SK-N-SH treated with all-trans-retinoic acid at 6 μM for 48 hours (cell line): ENCODE measurements around the gene SEZ6L2.

ENCODE experiments used
- ATAC-seq: fragments of 200-7000 bp; cut with Tn5 transposase; 3 replicates; pipeline ENCODE4 v1.9.1; 2020; ENCODE audit warnings: mild to moderate bottlenecking, moderate library complexity
- ARNTL ChIP-seq: fragments of 450-650 bp; formaldehyde crosslinking; IDR thresholded peaks from 2 replicates; pipeline ENCODE4 v1.5.0; 2020; ENCODE audit warnings: low read depth, mild to moderate bottlenecking, moderate library complexity, borderline replicate concordance
- BACH2 ChIP-seq: fragments of 250-450 bp; sonication (Bioruptor Pico); IDR thresholded peaks from 2 replicates; pipeline ENCODE4 v1.9.0; 2021; ENCODE audit warnings: mild to moderate bottlenecking, borderline replicate concordance
- CSDC2 ChIP-seq: fragments of 250-450 bp; sonication (Bioruptor Pico); IDR thresholded peaks from 2 replicates; pipeline ENCODE4 v1.5.0; 2020; ENCODE audit warnings: mild to moderate bottlenecking, moderate library complexity
- ESRRG ChIP-seq: fragments of 250-450 bp; sonication (Bioruptor Pico); IDR thresholded peaks from 2 replicates; pipeline ENCODE4 v1.6.1; 2021; ENCODE audit warnings: mild to moderate bottlenecking
- GLIS3 ChIP-seq: fragments of 250-450 bp; sonication (Bioruptor Pico); IDR thresholded peaks from 2 replicates; pipeline ENCODE4 v1.5.0; 2020; ENCODE audit warnings: mild to moderate bottlenecking, moderate library complexity
- ISL1 ChIP-seq: fragments of 250-450 bp; sonication (Bioruptor Pico); IDR thresholded peaks from 2 replicates; pipeline ENCODE4 v2.1.2; 2022; ENCODE audit warnings: mild to moderate bottlenecking, moderate library complexity
- OSR1 ChIP-seq: fragments of 250-450 bp; sonication (Bioruptor Pico); IDR thresholded peaks from 2 replicates; pipeline ENCODE4 v1.8.0; 2022; ENCODE audit warnings: moderate library complexity, mild to moderate bottlenecking, inconsistent platforms
- PPARA ChIP-seq: fragments of 250-450 bp; sonication (Bioruptor Pico); IDR thresholded peaks from 2 replicates; pipeline ENCODE4 v1.5.0; 2020; ENCODE audit warnings: mild to moderate bottlenecking, borderline replicate concordance
- RARB ChIP-seq: fragments of 250-450 bp; sonication (Bioruptor Pico); IDR thresholded peaks from 2 replicates; pipeline ENCODE4 v1.8.0; 2021; ENCODE audit warnings: mild to moderate bottlenecking, moderate library complexity
- SNAI2 ChIP-seq: fragments of 250-450 bp; sonication (Bioruptor Pico); IDR thresholded peaks from 2 replicates; pipeline ENCODE4 v1.5.0; 2020; ENCODE audit warnings: mild to moderate bottlenecking, moderate library complexity
- TOX ChIP-seq: fragments of 250-450 bp; sonication (Bioruptor Pico); IDR thresholded peaks from 2 replicates; pipeline ENCODE4 v1.8.0; 2021; ENCODE audit warnings: mild to moderate bottlenecking, moderate library complexity, borderline replicate concordance
- ZC3H10 ChIP-seq: fragments of 250-450 bp; sonication (Bioruptor Pico); IDR thresholded peaks from 2 replicates; pipeline ENCODE4 v1.5.1; 2021; ENCODE audit warnings: mild to moderate bottlenecking, moderate library complexity
- ZFP3 ChIP-seq: fragments of 250-450 bp; sonication (Bioruptor Pico); IDR thresholded peaks from 2 replicates; pipeline ENCODE4 v1.5.0; 2020; ENCODE audit warnings: mild to moderate bottlenecking, moderate library complexity
- ZFP30 ChIP-seq: fragments of 450-650 bp; formaldehyde crosslinking; IDR thresholded peaks from 2 replicates; pipeline ENCODE4 v1.5.0; 2022; ENCODE audit warnings: mild to moderate bottlenecking, moderate library complexity
- ZNF565 ChIP-seq: fragments of 450-650 bp; formaldehyde crosslinking; conservative IDR thresholded peaks from 2 replicates; pipeline ENCODE4 v1.5.0; 2020; ENCODE audit warnings: low read depth, mild to moderate bottlenecking, moderate library complexity
- ZNF70 ChIP-seq: fragments of 450-650 bp; formaldehyde crosslinking; IDR thresholded peaks from 2 replicates; pipeline ENCODE4 v1.5.0; 2020; ENCODE audit warnings: mild to moderate bottlenecking, moderate library complexity
- ZNF8 ChIP-seq: fragments of 450-650 bp; formaldehyde crosslinking; IDR thresholded peaks from 2 replicates; pipeline ENCODE4 v1.5.0; 2020; ENCODE audit warnings: mild to moderate bottlenecking, moderate library complexity
- TF ChIP-seq, protein P1 (sequence below): fragments of 250-450 bp; sonication (Bioruptor Pico); IDR thresholded peaks from 2 replicates; pipeline ENCODE4 v1.5.0; 2020; ENCODE audit warnings: mild to moderate bottlenecking, moderate library complexity
- TF ChIP-seq, protein P2 (sequence below): fragments of 250-450 bp; sonication (Bioruptor Pico); IDR thresholded peaks from 2 replicates; pipeline ENCODE4 v1.5.1; 2021; ENCODE audit warnings: mild to moderate bottlenecking, moderate library complexity
- TF ChIP-seq, protein P3 (sequence below): fragments of 250-450 bp; sonication (Bioruptor Pico); IDR thresholded peaks from 2 replicates; pipeline ENCODE4 v1.5.1; 2020; ENCODE audit warnings: low read depth, mild to moderate bottlenecking, moderate library complexity
- TF ChIP-seq, protein P4 (sequence below): fragments of 250-450 bp; sonication (Bioruptor Pico); IDR thresholded peaks from 2 replicates; pipeline ENCODE4 v1.8.0; 2021; ENCODE audit warnings: low read depth, mild to moderate bottlenecking, moderate library complexity, borderline replicate concordance

The SEZ6L2 gene

DNA sequence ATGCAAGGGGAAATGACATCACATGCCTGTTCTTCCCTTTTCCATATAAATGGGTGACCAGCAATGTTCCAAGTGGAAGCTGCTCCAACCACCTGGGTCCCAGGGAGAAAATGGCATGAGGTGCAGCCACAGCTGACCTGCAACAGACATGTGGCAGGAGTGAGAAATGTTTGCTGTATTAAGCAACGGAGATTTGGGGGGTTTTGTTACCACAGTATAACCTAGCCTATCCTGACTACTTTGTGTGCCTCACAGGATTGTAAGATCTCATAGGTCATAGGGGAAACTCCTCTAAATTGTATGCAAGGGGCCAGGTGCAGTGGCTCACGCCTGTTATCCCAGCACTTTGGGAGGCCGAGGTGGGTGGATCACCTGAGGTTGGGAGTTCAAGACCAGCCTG lies 48.4 kb downstream of the SEZ6L2 start:
- ATAC-seq: no peak
- TF ChIP-seq SNAI2 (CRISPR knock-in tag) (no peak), TOX (CRISPR knock-in tag) (no peak), RARB (CRISPR knock-in tag) (no peak), ESRRG (CRISPR knock-in tag) (no peak), ZC3H10 (CRISPR knock-in tag) (no peak), CSDC2 (no peak), ZNF70 (no peak)
- TF ChIP-seq, protein P1, sequence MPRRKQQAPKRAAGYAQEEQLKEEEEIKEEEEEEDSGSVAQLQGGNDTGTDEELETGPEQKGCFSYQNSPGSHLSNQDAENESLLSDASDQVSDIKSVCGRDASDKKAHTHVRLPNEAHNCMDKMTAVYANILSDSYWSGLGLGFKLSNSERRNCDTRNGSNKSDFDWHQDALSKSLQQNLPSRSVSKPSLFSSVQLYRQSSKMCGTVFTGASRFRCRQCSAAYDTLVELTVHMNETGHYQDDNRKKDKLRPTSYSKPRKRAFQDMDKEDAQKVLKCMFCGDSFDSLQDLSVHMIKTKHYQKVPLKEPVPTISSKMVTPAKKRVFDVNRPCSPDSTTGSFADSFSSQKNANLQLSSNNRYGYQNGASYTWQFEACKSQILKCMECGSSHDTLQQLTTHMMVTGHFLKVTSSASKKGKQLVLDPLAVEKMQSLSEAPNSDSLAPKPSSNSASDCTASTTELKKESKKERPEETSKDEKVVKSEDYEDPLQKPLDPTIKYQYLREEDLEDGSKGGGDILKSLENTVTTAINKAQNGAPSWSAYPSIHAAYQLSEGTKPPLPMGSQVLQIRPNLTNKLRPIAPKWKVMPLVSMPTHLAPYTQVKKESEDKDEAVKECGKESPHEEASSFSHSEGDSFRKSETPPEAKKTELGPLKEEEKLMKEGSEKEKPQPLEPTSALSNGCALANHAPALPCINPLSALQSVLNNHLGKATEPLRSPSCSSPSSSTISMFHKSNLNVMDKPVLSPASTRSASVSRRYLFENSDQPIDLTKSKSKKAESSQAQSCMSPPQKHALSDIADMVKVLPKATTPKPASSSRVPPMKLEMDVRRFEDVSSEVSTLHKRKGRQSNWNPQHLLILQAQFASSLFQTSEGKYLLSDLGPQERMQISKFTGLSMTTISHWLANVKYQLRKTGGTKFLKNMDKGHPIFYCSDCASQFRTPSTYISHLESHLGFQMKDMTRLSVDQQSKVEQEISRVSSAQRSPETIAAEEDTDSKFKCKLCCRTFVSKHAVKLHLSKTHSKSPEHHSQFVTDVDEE (CRISPR knock-in tag): no peak

DNA sequence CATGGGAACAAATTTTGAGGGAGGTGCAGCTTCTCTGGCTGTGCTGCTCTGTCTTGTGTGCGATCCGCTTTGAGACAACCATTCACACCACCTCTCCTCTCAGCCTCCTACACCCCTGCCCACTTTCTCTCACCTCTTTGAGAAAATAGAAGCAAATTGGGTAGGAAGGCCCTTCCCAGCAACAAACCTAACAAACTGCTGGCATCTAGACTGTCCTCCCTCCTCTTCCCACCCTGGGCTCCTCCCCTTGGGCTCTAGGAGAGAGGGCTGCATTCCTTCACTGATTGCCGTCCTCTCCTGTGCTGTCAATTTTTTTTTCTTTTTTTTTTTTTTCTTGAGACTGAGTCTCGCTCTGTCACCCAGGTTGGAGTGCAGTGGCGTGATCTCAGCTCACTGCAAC lies 49.8 kb downstream of the SEZ6L2 start:
- TF ChIP-seq ZNF8 (CRISPR knock-in tag) (no peak), TOX (CRISPR knock-in tag) (no peak), ARNTL (CRISPR knock-in tag) (no peak), GLIS3 (CRISPR knock-in tag) (no peak), BACH2 (CRISPR knock-in tag) (no peak), ISL1 (CRISPR knock-in tag) (no peak), ZC3H10 (CRISPR knock-in tag) (no peak), PPARA (CRISPR knock-in tag) (no peak), CSDC2 (no peak), ZFP3 (no peak), OSR1 (no peak), RARB (CRISPR knock-in tag) (no peak)
- TF ChIP-seq, protein P1 (CRISPR knock-in tag): no peak
- TF ChIP-seq, protein P2, sequence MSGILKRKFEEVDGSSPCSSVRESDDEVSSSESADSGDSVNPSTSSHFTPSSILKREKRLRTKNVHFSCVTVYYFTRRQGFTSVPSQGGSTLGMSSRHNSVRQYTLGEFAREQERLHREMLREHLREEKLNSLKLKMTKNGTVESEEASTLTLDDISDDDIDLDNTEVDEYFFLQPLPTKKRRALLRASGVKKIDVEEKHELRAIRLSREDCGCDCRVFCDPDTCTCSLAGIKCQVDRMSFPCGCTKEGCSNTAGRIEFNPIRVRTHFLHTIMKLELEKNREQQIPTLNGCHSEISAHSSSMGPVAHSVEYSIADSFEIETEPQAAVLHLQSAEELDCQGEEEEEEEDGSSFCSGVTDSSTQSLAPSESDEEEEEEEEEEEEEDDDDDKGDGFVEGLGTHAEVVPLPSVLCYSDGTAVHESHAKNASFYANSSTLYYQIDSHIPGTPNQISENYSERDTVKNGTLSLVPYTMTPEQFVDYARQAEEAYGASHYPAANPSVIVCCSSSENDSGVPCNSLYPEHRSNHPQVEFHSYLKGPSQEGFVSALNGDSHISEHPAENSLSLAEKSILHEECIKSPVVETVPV (CRISPR knock-in tag): no peak
- TF ChIP-seq, protein P3, sequence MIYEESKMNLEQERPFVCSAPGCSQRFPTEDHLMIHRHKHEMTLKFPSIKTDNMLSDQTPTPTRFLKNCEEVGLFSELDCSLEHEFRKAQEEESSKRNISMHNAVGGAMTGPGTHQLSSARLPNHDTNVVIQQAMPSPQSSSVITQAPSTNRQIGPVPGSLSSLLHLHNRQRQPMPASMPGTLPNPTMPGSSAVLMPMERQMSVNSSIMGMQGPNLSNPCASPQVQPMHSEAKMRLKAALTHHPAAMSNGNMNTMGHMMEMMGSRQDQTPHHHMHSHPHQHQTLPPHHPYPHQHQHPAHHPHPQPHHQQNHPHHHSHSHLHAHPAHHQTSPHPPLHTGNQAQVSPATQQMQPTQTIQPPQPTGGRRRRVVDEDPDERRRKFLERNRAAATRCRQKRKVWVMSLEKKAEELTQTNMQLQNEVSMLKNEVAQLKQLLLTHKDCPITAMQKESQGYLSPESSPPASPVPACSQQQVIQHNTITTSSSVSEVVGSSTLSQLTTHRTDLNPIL (CRISPR knock-in tag): no peak
- TF ChIP-seq, protein P4, sequence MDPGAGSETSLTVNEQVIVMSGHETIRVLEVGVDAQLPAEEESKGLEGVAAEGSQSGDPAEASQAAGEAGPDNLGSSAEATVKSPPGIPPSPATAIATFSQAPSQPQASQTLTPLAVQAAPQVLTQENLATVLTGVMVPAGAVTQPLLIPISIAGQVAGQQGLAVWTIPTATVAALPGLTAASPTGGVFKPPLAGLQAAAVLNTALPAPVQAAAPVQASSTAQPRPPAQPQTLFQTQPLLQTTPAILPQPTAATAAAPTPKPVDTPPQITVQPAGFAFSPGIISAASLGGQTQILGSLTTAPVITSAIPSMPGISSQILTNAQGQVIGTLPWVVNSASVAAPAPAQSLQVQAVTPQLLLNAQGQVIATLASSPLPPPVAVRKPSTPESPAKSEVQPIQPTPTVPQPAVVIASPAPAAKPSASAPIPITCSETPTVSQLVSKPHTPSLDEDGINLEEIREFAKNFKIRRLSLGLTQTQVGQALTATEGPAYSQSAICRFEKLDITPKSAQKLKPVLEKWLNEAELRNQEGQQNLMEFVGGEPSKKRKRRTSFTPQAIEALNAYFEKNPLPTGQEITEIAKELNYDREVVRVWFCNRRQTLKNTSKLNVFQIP: no peak

GRCh38 chr16:29848420-29849297 lies 50.7 kb downstream of the SEZ6L2 start:
- peak; percentile 91 for ATAC-seq
- no peak for TF ChIP-seq ZFP3
- TF ChIP-seq, protein P3 (CRISPR knock-in tag): no peak
- no peak for TF ChIP-seq ZNF565
- no peak for TF ChIP-seq PPARA (CRISPR knock-in tag)
- no peak for TF ChIP-seq ZNF70
- TF ChIP-seq ZFP30 (CRISPR knock-in tag): no peak
- no peak for TF ChIP-seq OSR1
- TF ChIP-seq ESRRG (CRISPR knock-in tag): no peak
- no peak for TF ChIP-seq RARB (CRISPR knock-in tag)
- TF ChIP-seq, protein P4: no peak
- TF ChIP-seq ARNTL (CRISPR knock-in tag): no peak
- TF ChIP-seq, all 23 proteins: peak for 0

More for the DNA sequence above, 49.8 kb downstream of the SEZ6L2 start:
- ATAC-seq: no peak
